NCI-H2081 treated with DMSO at 0.1 percent for 48 hours (cell line): ENCODE data around the gene XCL1.

Source experiments
- DNase-seq: peaks from one replicate; lab custom pipeline; 2025; lab: John Stamatoyannopoulos, UW

XCL1 gene

GRCh38 chr1:168605443-168605842 is 29.0 kb downstream of the XCL1 start:
- DNase-seq = no peak

GRCh38 chr1:168606096-168606495 is 29.7 kb downstream of the XCL1 start:
- DNase-seq = no peak

- no peak for DNase-seq
These were observed 31.5 kb downstream of the XCL1 start for GRCh38 chr1:168607872-168608428.

GRCh38 chr1:168608796-168609715 is 32.7 kb downstream of the XCL1 start:
- DNase-seq = no peak

GRCh38 chr1:168609741-168610510 is 33.5 kb downstream of the XCL1 start:
- DNase-seq = no peak

- no peak for DNase-seq
These were observed 36.6 kb downstream of the XCL1 start for GRCh38 chr1:168613038-168613451.

GRCh38 chr1:168613691-168614231 is 37.4 kb downstream of the XCL1 start:
- no peak for DNase-seq

- DNase-seq = no peak
These were observed 37.8 kb downstream of the XCL1 start for GRCh38 chr1:168614235-168614634.

GRCh38 chr1:168615965-168616364 is 39.6 kb downstream of the XCL1 start:
- DNase-seq = no peak

- no peak for DNase-seq
These were observed 41.8 kb downstream of the XCL1 start for GRCh38 chr1:168617974-168618750.

- no peak for DNase-seq
These were observed 42.5 kb downstream of the XCL1 start for GRCh38 chr1:168618886-168619285.

- no peak for DNase-seq
These were observed 45.0 kb downstream of the XCL1 start for GRCh38 chr1:168621356-168621755.

GRCh38 chr1:168623003-168623828 is 46.8 kb downstream of the XCL1 start:
- DNase-seq = no peak

- no peak for DNase-seq
These were observed 47.4 kb downstream of the XCL1 start for GRCh38 chr1:168623831-168624230.

- DNase-seq = no peak
These were observed 49.9 kb downstream of the XCL1 start for GRCh38 chr1:168626326-168626725.

GRCh38 chr1:168627370-168627769 is 51.0 kb downstream of the XCL1 start:
- DNase-seq = no peak

- no peak for DNase-seq
These were observed 52.4 kb downstream of the XCL1 start for GRCh38 chr1:168628807-168629206.

GRCh38 chr1:168629466-168629865 is 53.1 kb downstream of the XCL1 start:
- DNase-seq = no peak
